Neuronal stem cell (in vitro differentiated cells): ENCODE measurements around the gene SLC35G3.

Experiments
- DNase-seq: peaks from one replicate; pipeline ENCODE4 v3.0.0-alpha.2; 2013; ENCODE audit warnings: low spot score
- H2AFZ ChIP-seq: one replicate; pipeline ENCODE4 v1.6.1; 2013; ENCODE audit warnings: mild to moderate bottlenecking, low read length, inconsistent platforms
- H2AK5ac ChIP-seq: 2 replicates; pipeline ENCODE4 v1.6.1; 2013; ENCODE audit warnings: low read depth, mild to moderate bottlenecking, inconsistent platforms, low read length, moderate library complexity, mixed read lengths
- H2BK120ac ChIP-seq: 2 replicates; pipeline ENCODE4 v1.6.1; 2013; ENCODE audit warnings: low read depth, mild to moderate bottlenecking, inconsistent platforms, low read length, moderate library complexity, mixed read lengths
- H2BK12ac ChIP-seq: one replicate; pipeline ENCODE4 v1.6.1; 2013; ENCODE audit warnings: low read length, inconsistent platforms
- H2BK15ac ChIP-seq: 2 replicates; pipeline ENCODE4 v1.6.1; 2013; ENCODE audit warnings: mild to moderate bottlenecking, low read length, inconsistent platforms, mixed read lengths
- H2BK5ac ChIP-seq: one replicate; pipeline ENCODE4 v1.6.1; 2013; ENCODE audit warnings: inconsistent platforms, mild to moderate bottlenecking, low read length, moderate library complexity
- H3K14ac ChIP-seq: one replicate; pipeline ENCODE4 v1.6.1; 2013; ENCODE audit warnings: low read length, inconsistent platforms
- H3K18ac ChIP-seq: 2 replicates; pipeline ENCODE4 v1.6.1; 2013; ENCODE audit warnings: low read length, inconsistent platforms
- H3K23ac ChIP-seq: 2 replicates; pipeline ENCODE4 v1.6.1; 2013; ENCODE audit warnings: low read depth, mild to moderate bottlenecking, mixed read lengths, low read length, inconsistent platforms; ENCODE audit not compliant: poor library complexity
- H3K27ac ChIP-seq: replicated peaks from 3 replicates; pipeline ENCODE4 v1.5.1; 2013; ENCODE audit warnings: low read length, inconsistent platforms
- H3K27me3 ChIP-seq, 3 experiments: 2 replicates each; pipeline ENCODE4 v1.6.1; 2013; ENCODE audit warnings: low read length in 3 of 3, mild to moderate bottlenecking in 2 of 3, inconsistent platforms in 1 of 3, low read depth in 1 of 3, mixed read lengths in 1 of 3, moderate library complexity in 1 of 3; ENCODE audit not compliant: control insufficient read depth in 3 of 3, insufficient read depth in 3 of 3
- H3K36me3 ChIP-seq, 2 donors: replicated peaks in 1 of 2; 2 replicates each; pipeline ENCODE4 v1.6.1; 2013; ENCODE audit warnings: low read length in 2 of 2; ENCODE audit not compliant: control insufficient read depth in 2 of 2, insufficient read depth in 2 of 2
- H3K4ac ChIP-seq: 2 replicates; pipeline ENCODE4 v1.6.1; 2013; ENCODE audit warnings: inconsistent platforms, mild to moderate bottlenecking, low read length, moderate library complexity
- H3K4me1 ChIP-seq, 2 donors: 1 replicate in 1 of 2; 2 replicates in 1 of 2; pipeline ENCODE4 v1.6.1; 2013; ENCODE audit warnings: low read length in 2 of 2, low read depth in 1 of 2; ENCODE audit not compliant: control insufficient read depth in 2 of 2, insufficient read depth in 1 of 2
- H3K4me2 ChIP-seq: one replicate; pipeline ENCODE4 v1.6.1; 2013; ENCODE audit warnings: mild to moderate bottlenecking, low read length, inconsistent platforms; ENCODE audit not compliant: insufficient read depth, poor library complexity, severe bottlenecking
- H3K4me3 ChIP-seq, 2 donors: 2 replicates each; pipeline ENCODE4 v1.5.1; 2013; ENCODE audit warnings: low read length in 2 of 2, mild to moderate bottlenecking in 2 of 2, inconsistent platforms in 1 of 2, moderate library complexity in 1 of 2
- H3K79me1 ChIP-seq: one replicate; pipeline ENCODE4 v1.6.1; 2013; ENCODE audit warnings: low read depth, mild to moderate bottlenecking, inconsistent platforms, low read length, moderate library complexity
- H3K9ac ChIP-seq: one replicate; pipeline ENCODE4 v1.6.1; 2013; ENCODE audit warnings: mild to moderate bottlenecking, low read depth, low read length, inconsistent platforms; ENCODE audit not compliant: poor library complexity
- H3K9me3 ChIP-seq, 2 donors: replicated peaks in 1 of 2; 2 replicates each; pipeline versions ENCODE3 to v1.6.1; 2013; ENCODE audit warnings: low read length in 2 of 2, mild to moderate bottlenecking in 2 of 2, inconsistent platforms in 1 of 2, low read depth in 1 of 2, mixed read lengths in 1 of 2, moderate library complexity in 1 of 2; ENCODE audit not compliant: control insufficient read depth in 2 of 2, insufficient read depth in 1 of 2
- H4K8ac ChIP-seq: one replicate; pipeline ENCODE4 v1.6.1; 2013; ENCODE audit warnings: low read depth, mild to moderate bottlenecking, inconsistent platforms, low read length, moderate library complexity
- H4K91ac ChIP-seq: one replicate; pipeline ENCODE4 v1.6.1; 2013; ENCODE audit warnings: low read length, low read depth, mild to moderate bottlenecking, inconsistent platforms; ENCODE audit not compliant: poor library complexity
- WGBS, 2 donors: extraction: QIAGEN DNeasy Blood & Tissue Kit; methylation state at CpG; one replicate each; pipeline ENCODE4 v1.1.7; 2013; ENCODE audit warnings: missing lambda C conversion rate in 2 of 2, mixed read lengths in 1 of 2; ENCODE audit not compliant: insufficient read length in 2 of 2, insufficient replicate concordance in 1 of 2; ENCODE audit errors: extremely low coverage in 2 of 2; 5-methylcytosine and 5-hydroxymethylcytosine counted together

SLC35G3 gene

GRCh38 chr17:35238821-35239220, 44.6 kb upstream of the SLC35G3 start:
- Histone ChIP-seq H2BK15ac (no peak overlapping the region), H3K14ac (no peak overlapping the region), H3K27me3 (peaks cover 0 to 2% (median 0%) of the 10 kb centered on the region in 3 experiments)

DNA sequence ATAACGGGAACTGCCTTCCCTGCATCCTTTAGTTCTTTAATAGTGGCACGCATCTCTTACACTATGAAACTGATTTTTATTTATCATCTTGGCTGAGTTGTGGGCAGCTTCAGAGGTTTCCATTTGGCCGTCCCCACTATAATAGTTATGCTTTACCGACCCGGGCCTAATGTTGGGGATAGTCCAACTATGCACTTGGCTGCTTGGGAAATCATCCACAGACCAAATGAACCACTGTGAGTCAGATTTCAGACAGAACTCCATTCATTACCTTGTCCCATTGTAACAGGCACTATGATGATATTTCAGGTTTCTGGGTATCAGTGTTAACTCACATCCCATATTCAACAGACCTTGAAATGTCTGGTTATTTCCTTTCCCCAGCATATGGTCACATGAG, 42.6 kb upstream of the SLC35G3 start:
- Histone ChIP-seq H3K36me3 (no peaks in the 10 kb centered on the region), H2BK120ac (no peak overlapping the region), H3K18ac (no peak overlapping the region), H3K23ac (no peak overlapping the region), H3K4me3 (no peak overlapping the region), H3K9me3 (no peaks in the 10 kb centered on the region), H2AFZ (no peak overlapping the region), H2AK5ac (no peak overlapping the region), H2BK5ac (no peak overlapping the region), H3K79me1 (no peaks in the 10 kb centered on the region), H3K4me1 (no peaks in the 10 kb centered on the region), H3K27ac (no peak overlapping the region), H2BK12ac (no peak overlapping the region), H3K27me3 (peaks cover 0 to 10% (median 2%) of the 10 kb centered on the region in 3 experiments), H3K14ac (no peak overlapping the region), H3K4me2 (no peak overlapping the region), H4K8ac (no peak overlapping the region), H2BK15ac (no peak overlapping the region), H3K9ac (no peak overlapping the region), H4K91ac (no peak overlapping the region), H3K4ac (no peak overlapping the region)
- no peak for DNase-seq
- no CpG with 5 or more reads among the region's 5 CpGs for WGBS, 2 donors

More at GRCh38 chr17:35238821-35239220, 44.6 kb upstream of the SLC35G3 start:
- no peak overlapping the region for H4K91ac ChIP-seq
- H3K9ac ChIP-seq, result no peak overlapping the region
- no peak overlapping the region for H2BK120ac ChIP-seq
- H4K8ac ChIP-seq, result no peak overlapping the region
- no peaks in the 10 kb centered on the region for H3K79me1 ChIP-seq
- no peak overlapping the region for H2BK5ac ChIP-seq
- DNase-seq, result no peak
- H3K23ac ChIP-seq, result no peak overlapping the region
- no peak overlapping the region for H3K18ac ChIP-seq
- H3K9me3 ChIP-seq, result no peaks in the 10 kb centered on the region
- no peak overlapping the region for H3K4me2 ChIP-seq
- no peak overlapping the region for H2AFZ ChIP-seq
- no peak overlapping the region for H3K4me3 ChIP-seq
- H2AK5ac ChIP-seq, result no peak overlapping the region
- WGBS, 2 donors, result no CpG with 5 or more reads among the region's 2 CpGs
- peaks cover 3 to 4% of the 10 kb centered on the region in 2 donors for H3K4me1 ChIP-seq
- H3K36me3 ChIP-seq, result no peaks in the 10 kb centered on the region
- H3K4ac ChIP-seq, result no peak overlapping the region
- H2BK12ac ChIP-seq, result no peak overlapping the region
- H3K27ac ChIP-seq, result no peak overlapping the region

DNA sequence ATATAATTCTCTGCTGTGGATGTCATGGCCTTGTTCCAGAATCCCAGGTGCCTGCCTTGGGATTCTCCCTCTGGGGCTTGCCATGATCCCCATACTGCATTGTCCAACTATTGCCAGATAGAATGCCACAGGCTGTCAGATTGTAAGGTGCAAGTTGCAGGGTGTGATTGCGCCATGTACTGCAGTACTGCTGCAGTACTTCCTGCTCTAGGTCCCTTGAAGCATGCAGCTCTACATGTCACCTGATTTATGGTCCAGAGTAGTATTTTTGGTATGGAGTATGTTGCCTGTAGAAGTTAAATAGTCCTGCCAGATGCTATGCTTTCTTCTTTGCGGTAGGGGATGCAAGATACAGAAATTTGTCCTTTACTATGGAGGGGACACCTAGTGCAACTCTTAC, 41.7 kb upstream of the SLC35G3 start:
- no peak for DNase-seq
- Histone ChIP-seq H2BK120ac (no peak overlapping the region), H3K36me3 (no peaks in the 10 kb centered on the region), H2BK5ac (no peak overlapping the region), H3K4me1 (no peaks in the 10 kb centered on the region), H3K79me1 (no peaks in the 10 kb centered on the region), H3K9me3 (no peaks in the 10 kb centered on the region), H2AFZ (no peak overlapping the region), H3K18ac (no peak overlapping the region), H2BK12ac (no peak overlapping the region), H3K4ac (no peak overlapping the region), H4K8ac (no peak overlapping the region), H4K91ac (no peak overlapping the region), H3K27ac (no peak overlapping the region), H3K23ac (no peak overlapping the region), H3K14ac (no peak overlapping the region), H3K4me3 (no peak overlapping the region), H3K4me2 (no peak overlapping the region), H3K9ac (no peak overlapping the region), H2BK15ac (no peak overlapping the region), H2AK5ac (no peak overlapping the region), H3K27me3 (peaks cover 0 to 15% (median 2%) of the 10 kb centered on the region in 3 experiments)
- WGBS, 2 donors, result no CpG with 5 or more reads among the region's 2 CpGs

- no CpG with 5 or more reads among the region's 3 CpGs for WGBS, 2 donors
These were observed 41.1 kb upstream of the SLC35G3 start for GRCh38 chr17:35235289-35235688.

More at GRCh38 chr17:35235289-35235688, 41.1 kb upstream of the SLC35G3 start:
- Histone ChIP-seq H3K4me2 (no peak overlapping the region), H4K8ac (no peak overlapping the region), H3K4me3 (no peak overlapping the region), H2AK5ac (no peak overlapping the region), H2BK12ac (no peak overlapping the region), H3K9ac (no peak overlapping the region), H3K4me1 (no peaks in the 10 kb centered on the region), H2BK15ac (no peak overlapping the region), H3K27me3 (peaks cover 0 to 15% (median 2%) of the 10 kb centered on the region in 3 experiments), H3K36me3 (no peaks in the 10 kb centered on the region), H2BK120ac (no peak overlapping the region), H3K18ac (no peak overlapping the region), H4K91ac (no peak overlapping the region), H3K14ac (no peak overlapping the region), H3K9me3 (no peaks in the 10 kb centered on the region), H3K4ac (no peak overlapping the region), H3K79me1 (no peaks in the 10 kb centered on the region), H2BK5ac (no peak overlapping the region), H2AFZ (no peak overlapping the region), H3K23ac (no peak overlapping the region), H3K27ac (no peak overlapping the region)
- DNase-seq, result no peak
